OCI-LY3 (cell line): ENCODE data around the gene FERMT3.

ENCODE experiments used
- EZH2phosphoT487 ChIP-seq: fragments of 200-600 bp; shearing (Covaris generic); IDR thresholded peaks from 2 replicates; pipeline ENCODE4 v1.6.1; 2018; ENCODE audit warnings: antibody characterized with exemption, mixed run types, low read depth
- TF ChIP-seq, protein P1 (sequence below): fragments of 200-600, 300-600 bp; sonication (generic); IDR thresholded peaks from 2 replicates; pipeline ENCODE4 v1.5.1; 2014; ENCODE audit warnings: antibody characterized with exemption, low read length, low read depth

DNA sequence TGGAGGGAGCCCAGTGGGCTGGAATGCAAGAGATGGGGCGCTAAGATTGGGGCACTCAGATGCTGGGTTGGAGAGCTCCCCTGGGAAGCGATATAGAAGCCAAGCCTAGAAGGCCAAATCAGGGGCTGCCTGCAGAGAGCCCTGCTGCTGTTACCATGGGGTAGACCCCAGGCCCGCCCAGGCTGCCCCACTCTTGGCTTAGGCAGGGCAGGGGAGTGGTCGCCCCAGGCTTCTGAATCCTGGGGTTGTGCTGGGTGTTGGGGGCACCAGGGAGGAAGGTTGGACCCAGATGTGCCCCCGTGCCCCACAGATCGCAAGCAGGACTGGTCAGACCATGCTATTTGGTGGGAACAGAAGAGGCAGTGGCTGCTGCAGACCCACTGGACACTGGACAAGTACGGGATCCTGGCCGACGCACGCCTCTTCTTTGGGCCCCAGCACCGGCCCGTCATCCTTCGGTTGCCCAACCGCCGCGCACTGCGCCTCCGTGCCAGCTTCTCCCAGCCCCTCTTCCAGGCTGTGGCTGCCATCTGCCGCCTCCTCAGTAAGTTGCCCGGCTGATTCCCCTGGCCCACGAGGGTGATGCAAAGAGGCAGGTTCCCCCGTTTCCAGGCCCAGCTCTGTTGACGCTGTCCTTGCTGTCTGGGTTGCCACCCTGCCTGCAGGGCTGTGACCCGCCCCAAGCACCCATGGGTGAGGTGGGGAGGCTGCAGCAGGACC is 3.9 kb downstream of the FERMT3 start:
- no peak for TF ChIP-seq EZH2phosphoT487
- TF ChIP-seq, protein P1, sequence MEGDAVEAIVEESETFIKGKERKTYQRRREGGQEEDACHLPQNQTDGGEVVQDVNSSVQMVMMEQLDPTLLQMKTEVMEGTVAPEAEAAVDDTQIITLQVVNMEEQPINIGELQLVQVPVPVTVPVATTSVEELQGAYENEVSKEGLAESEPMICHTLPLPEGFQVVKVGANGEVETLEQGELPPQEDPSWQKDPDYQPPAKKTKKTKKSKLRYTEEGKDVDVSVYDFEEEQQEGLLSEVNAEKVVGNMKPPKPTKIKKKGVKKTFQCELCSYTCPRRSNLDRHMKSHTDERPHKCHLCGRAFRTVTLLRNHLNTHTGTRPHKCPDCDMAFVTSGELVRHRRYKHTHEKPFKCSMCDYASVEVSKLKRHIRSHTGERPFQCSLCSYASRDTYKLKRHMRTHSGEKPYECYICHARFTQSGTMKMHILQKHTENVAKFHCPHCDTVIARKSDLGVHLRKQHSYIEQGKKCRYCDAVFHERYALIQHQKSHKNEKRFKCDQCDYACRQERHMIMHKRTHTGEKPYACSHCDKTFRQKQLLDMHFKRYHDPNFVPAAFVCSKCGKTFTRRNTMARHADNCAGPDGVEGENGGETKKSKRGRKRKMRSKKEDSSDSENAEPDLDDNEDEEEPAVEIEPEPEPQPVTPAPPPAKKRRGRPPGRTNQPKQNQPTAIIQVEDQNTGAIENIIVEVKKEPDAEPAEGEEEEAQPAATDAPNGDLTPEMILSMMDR, result no peak
